ENCODE results near the gene PIAS1.

PIAS1 gene

DNA sequence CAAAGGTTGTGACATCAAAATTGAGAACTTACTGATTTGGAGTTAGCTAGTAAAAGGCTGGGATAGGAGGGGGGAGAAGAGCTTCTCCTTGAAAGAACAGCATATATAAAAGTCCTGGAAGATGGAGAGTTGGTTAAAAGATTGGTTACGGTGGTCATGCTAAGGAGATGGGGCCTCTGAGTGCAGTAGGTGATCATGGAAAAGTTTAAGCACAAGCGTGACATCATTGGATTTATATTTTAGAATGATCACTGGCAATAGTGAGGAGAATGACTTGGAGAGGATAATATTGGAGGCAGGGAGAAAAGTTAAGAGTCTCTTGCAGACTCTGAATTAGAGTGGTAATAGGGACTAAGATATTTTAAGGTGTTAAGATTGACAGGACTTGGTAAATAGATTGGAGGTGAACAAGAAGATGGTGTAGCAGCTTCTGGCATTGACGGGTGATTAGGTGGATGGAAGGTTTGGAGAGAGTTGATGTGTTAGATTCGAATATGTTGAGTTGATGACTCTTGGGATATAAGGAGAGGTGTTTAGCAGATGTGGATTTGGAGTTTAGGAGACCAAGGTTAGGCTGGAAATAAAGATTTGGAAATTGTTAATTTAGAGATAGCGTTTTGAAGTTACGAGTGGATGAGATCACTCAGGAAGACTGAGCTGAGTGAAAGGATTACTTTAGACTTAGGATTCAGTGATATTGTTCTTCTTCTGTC is 19.6 kb downstream of the PIAS1 start:
- no peak for DNase-seq

DNA sequence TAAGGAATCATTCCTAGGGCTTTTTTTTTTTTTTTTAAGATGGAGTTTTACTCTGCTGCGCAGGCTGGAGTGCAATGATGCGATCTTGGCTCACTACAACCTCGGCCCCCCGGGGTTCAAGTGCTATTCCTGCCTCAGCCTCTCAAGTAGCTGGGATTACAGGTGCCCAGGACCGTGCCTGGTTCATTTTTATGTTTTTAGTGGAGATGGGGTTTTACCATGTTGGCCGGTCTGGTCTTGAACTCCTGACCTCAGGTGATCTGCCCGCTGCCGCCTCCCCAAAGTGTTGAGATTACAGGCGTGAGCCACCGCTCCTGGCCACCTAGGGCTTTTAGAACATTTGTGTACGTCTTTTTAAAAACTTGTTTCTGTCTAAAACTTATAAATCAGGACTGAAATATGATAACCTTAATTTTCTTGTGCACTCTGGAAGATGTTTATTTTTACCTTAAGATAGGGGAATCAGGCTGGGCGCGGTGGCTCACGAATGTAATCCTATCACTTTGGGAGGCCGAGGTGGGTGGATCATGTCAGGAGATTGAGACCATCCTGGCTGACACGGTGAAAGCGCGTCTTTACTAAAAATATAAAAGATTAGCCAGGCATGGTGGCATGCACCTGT is 21.8 kb downstream of the PIAS1 start:
- no peak for DNase-seq

DNA sequence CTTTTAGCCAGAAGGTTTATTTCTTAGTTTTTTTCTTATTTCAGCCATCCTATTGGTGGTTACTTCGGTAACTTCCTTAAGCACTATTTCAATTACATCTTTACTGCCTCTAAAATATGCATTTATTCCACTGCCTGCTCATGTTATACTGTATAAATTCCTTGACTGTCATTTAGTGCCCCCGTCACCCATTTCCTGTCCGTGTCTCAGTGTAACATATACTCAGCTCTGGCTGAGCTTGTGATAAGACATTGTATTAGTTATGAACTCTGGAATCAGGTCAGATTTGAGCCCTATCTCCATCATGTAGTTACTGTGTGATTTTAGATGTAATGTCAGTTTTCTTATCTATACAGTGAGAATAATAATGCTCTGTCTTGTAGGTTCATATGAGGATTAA is 24.2 kb downstream of the PIAS1 start:
- no peak for DNase-seq

DNA sequence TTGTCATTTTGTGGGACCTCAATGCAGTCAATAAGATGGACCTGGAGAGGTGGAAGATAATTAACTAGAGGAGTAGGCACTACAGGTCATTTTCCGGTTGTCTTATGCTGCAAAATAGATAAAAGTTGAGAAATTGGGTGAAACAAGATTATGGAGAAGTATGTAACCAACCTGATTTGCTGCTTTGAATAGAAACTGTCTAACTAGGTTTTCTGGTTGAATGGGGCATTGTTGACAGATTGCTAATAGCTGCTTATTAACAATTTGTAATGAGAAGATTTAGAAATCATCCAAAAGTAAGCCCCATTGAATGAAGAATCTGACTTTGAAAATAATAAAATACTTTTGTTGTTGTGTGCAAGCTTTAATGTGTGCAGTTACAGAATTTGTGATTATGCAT is 26.2 kb downstream of the PIAS1 start:
- DNase-seq, result no peak

DNA sequence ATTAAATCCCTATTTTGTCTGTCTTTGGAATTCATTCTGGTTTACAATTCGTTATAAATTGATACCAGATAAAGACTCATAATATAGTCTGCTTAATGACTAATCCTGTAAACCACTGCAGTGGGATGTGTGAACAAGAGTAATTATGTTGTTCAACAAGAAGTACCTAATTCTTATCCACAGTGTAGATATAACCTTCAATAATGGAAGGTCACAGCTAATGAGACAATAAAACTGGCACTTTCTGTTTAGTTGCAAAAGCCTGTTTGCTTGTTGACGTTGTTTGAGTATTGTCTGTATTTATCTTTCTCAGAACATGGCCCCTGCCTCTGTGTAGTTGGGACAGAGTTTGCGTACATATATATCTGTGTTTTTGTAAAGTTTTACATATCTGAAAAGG is 26.7 kb downstream of the PIAS1 start:
- DNase-seq, result no peak

DNA sequence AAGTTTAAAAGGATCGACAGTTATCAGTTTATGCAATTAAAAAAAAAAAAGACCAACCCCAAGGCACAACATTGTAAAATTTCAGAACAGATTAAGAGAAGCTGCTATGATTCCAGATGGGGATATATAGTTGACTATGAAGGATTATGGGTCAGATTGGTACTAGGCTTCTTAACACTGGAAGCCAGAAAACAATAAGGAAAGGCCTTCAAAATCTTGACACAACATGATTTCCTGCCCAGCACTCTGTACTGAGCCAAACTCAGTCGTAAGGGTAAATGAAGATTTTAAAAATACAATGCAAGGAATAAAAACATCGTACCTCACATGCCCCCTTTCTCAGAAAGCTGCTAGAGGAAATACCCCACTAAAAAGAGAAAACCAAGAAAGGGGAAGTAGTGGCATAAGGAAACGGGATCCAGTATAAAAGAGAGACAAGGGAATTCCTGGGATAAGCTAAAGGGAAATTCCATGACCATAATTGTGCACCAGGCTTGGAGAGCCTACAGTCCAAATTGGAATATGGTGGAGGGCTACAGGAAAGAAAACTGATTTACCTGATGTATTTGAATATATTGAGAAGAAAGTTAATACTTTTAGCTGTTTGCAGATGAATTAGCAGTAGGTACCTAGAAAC is 27.9 kb downstream of the PIAS1 start:
- no peak for DNase-seq

DNA sequence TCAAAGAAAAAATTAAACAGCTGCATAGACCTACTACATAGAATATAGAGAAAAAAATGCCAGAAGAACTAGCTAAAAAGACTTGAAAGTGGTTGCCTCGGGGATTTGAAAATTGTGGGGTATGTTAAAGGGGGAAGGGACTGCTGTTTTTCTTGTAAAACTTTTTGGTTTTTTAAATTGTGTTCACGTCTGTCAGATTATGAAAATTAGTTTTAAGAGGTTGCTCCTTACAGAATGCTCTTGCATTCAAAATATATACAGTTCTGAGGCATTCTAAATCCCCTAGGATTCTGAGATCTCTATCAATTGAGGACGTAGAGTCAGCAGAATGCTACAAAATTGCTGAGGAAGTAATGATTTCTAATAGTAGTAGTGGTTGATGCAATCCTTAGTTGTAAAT is 28.6 kb downstream of the PIAS1 start:
- DNase-seq, result no peak

DNA sequence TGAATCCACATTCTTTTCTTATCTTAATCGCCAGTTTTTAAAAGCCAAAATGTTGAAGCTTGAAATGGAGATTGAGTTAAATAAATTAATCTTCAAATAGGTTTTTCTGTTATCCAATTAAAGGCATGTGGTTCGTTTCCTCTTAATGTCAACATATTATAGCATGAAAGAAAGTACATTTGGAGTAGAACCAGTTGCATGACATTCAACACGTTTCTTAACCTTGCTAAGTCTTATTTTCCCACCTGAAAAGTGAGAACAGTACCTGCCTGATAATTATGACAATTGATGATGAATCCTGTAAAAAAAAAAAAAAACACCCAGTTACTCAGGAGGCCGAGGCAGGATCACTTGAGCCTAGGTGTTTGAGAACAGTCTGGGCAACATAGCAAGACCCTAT is 29.3 kb downstream of the PIAS1 start:
- DNase-seq, result no peak

DNA sequence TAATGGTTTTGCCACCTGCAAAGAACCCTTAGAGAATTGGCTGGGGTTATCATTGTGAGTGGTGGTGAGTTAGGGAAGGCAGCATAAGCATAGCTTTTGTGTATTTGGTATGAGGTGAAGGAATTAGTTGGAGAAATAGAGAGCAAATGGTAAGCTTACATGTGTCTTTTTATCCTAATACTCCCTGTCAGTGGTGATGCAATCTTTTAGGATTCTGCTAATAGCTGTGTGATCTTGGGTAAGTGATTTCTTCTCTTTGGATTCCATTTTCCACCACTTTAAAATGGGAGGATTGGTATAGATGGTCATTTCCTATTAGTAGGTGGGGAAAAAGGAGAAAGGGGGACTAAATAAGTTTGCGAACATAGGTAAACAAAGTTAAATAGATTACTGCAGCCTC is 30.9 kb downstream of the PIAS1 start:
- DNase-seq, result no peak

DNA sequence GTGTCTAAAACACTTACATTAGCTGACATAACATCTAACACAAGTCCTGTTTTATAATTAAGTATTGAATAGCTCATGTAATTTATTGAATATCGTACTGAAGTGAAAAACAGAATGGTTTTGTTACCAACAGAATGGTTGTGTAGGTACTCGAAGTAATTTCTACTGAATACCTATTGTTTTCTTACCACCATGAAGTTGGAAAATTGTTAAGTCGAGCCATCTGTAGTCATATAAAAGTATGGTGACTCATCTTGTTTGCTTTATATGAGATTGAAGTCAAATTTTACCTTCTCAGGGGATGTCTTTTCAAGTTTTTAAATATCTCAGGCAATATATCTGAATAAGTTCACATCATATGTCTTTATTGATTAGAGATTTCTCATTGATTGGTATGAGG is 37.6 kb downstream of the PIAS1 start:
- no peak for DNase-seq

DNA sequence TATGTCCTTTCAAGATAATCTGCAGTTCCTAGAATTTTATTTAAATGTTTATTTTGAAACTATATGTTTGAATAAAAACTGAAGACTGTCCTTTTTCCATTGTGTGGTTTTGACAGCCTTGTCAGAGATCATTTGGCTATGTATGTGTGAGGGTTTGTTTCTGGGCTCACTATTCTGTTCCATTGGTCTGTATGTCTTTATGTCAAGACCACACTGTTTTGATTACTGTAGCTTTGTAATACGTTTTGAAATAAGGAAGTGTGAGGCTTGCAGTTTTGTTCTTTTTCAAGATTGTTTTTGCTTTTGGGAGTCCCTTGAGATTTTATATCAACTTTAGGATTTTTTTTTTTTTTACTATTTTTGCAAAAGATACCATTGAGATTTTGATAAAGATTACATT is 42.0 kb downstream of the PIAS1 start:
- DNase-seq, result no peak

DNA sequence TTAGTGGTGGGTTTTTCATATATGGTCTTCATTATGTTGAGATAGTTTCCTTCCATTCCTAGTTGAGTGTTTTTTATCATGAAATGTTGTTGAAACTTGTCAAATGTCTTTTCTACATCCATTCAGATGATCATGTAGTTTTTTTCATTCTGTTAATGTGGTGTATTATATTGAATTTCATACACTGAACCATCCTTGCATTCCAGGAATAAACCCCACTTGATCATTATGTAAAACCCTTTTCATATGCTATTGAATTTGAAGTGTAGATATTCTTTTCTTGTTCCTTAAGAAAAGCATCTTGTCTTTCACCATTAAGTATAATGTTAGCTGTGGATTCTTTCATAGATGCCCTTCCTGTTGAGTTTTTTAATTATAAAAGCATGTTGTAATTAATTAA is 42.9 kb downstream of the PIAS1 start:
- no peak for DNase-seq

DNA sequence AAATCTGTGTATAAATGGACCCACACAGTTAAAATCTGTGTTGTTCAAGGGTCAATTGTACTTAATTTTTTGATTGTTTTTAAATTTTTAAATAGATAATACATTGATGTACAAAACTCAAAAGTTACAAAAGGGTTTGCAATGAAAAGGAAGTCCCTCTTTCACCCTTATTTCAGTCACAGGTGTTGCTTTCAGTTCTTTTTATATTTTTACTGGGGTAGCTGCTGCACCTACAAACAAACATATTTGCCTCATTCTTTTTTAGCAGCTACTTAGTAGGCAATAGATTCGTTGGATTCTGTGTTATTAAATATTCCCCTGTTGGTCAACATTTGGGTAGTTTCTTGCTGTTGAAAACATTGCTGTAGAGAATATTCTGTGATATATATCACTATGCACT is 44.4 kb downstream of the PIAS1 start:
- no peak for DNase-seq

DNA sequence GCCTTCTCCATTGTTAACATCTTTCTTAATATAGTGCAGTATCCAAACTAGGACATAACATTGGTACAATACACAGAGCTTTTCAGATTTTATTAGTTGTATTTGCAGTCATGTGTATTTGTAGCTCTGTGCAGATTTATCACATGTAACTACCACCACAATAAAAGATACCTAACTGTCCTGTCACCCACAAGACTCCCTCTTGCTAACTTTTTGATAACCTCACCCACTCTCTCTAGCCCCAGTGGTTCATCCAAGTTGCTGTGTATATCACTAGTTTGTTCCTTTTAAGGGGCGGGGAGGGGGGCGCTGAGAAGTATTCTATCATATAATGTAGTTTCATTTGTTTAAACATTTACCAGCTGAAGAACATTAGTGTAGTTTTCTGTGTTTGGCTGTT is 46.1 kb downstream of the PIAS1 start:
- no peak for DNase-seq

DNA sequence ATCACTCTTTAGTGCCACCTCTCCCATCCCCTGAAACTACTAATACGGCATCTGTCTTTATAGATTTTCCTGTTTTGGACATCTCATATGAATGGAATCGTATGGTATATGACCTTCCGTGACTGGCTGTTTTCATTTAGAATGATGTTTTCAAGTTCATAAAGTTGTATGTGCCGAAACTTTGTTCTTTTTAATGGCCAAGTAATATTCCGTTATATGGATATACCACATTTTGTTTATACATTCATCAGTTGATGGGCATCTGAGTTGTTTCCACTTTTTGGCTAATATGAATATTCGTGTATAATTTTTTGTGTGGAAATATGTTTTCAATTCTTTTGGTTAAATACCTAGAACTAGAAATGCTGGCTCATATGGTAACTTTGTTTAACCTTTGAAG is 49.5 kb downstream of the PIAS1 start:
- no peak for DNase-seq

DNA sequence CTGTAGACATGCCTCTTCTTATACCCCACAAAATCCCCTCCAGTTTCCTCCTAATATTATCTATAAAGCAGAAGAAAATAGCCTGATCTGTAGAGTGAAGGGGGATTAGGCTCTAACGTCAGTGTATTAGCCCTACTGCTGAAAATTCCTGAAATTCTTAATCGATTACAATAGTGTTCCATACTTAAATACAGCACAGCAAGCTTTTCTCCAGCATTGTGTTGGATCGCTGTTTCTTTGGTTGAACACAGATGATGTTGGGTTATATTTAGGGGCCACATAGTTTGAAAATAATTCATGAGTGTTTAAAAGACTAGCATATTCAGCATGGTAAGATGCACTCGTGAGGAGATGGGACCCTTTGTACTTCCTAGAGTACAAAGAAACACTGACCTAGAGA is 52.5 kb downstream of the PIAS1 start:
- no peak for DNase-seq

DNA sequence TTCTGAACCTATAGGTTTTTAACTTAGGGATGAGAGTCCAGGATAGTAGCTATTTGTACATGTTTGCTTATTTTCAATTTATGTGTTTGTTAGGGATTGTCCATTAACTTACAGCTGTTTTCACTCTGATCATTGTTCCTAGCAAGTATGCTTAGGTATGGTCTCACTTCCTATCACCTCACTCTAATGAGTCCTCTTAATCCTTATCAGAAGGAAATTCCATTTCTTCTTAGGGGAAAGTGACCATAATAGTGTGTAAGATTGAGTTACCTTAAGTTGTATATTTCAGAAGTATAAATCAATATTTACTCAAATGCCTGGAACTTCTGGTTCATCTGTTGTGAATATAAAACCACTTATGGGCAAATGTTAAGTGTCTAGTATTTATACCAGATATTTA is 53.0 kb downstream of the PIAS1 start:
- no peak for DNase-seq

DNA sequence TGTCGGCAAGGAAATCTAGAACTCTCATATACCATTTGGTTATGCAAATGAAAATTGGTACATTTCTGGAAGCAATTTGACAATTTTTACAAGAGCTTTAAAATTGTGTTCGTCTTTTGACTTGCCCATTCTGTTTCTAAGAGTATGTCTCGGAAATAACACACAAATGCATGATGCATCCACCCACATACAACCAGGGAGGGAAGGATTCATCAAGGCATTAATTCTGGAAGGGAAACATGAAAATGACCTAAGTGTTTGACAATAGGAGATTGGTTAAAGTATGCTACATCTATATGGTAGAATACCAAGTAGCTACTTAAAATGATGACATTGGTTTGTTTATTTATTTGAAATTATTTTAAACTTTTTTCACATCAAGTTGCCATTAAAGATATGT is 58.6 kb downstream of the PIAS1 start:
- DNase-seq, result no peak

DNA sequence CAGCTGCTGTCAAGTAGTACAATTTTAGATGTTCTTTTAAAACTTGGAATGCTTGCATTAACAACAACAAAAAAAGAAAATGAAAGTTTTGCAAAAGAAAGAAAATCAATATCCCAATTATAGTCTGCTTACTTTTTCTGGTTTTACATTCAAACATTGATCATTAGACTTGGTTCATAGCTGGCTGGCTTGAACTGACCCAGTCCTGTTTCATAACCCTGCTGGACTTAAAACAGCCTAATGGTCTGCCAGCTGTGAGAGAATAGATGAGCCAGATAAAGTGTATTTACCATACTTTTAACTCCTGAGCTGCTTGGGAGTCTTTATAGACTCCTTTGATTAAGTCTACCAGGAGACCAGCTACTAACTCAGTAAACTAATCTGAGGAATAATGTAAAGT is 59.2 kb downstream of the PIAS1 start:
- DNase-seq, result no peak

DNA sequence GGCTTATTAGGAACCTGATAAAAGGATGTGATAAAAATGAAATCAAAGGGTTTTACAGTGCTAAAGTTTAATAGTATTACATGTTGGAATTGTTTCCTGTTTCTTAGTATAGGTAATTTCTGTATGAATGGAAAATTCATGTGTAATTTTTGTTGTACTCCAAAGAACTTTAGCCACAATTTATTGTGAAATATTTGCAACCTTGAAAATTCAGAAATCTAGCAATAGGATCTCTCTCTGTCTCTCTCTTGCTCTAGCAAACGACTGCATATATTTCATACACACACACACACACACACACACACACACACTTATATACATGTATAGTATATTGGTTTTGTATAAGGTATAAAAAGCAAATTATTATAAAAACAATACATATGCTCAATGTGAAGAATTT is 59.6 kb downstream of the PIAS1 start:
- no peak for DNase-seq

DNA sequence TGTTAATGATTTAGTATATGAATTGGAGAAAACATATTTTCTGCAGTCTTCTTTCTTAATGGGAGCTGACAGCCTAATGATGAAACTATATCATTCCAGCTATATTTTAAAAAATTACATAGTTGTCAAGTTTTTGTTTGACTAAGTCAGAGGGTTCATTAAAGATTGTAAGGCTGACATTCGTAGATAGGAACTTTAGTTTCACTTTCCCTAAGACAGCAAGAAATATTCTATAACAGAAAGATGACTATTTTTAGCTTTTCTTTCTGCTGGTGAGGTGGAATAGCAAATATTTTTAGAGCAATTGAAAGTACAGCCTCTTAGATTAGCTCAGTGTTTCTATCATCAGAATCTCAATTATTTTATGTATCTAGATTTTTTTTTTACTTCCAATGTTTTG is 60.2 kb downstream of the PIAS1 start:
- DNase-seq, result no peak

DNA sequence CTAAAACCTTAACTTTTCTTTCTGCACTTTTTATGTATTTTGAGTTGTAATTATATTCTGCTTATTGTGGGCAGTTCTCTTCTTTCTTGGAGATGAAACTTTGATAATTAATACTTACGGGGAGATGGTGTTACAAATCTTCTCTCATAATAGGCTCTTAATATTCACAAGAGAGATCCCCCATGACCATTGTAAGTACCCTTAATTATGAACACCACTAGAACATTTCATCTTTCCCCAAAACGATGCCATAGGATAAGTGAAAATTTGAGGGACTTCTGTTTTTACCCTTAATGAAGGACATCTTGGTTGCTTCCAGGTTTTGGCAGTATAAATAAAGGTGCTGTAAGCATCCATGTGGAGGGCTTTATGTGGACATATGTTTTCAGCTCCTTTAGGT is 60.7 kb downstream of the PIAS1 start:
- no peak for DNase-seq

DNA sequence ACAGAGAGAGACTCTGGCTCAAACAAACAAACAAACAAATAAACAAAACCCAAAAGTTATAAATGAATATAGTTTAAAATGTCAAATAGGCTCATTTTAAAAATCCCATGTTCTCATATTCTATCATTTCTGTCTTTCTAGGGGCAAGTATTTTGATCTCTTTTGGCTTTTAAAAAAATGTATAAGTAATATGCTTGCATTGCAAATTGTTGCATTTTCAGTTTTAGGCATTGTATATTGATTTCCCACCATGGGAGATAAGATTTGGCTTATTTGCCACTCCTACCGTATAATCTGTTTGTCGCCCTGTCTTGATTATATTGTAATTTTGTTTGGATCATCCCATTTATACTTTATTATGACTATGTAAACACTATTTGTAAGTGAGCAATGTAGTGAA is 70.6 kb downstream of the PIAS1 start:
- no peak for DNase-seq

DNA sequence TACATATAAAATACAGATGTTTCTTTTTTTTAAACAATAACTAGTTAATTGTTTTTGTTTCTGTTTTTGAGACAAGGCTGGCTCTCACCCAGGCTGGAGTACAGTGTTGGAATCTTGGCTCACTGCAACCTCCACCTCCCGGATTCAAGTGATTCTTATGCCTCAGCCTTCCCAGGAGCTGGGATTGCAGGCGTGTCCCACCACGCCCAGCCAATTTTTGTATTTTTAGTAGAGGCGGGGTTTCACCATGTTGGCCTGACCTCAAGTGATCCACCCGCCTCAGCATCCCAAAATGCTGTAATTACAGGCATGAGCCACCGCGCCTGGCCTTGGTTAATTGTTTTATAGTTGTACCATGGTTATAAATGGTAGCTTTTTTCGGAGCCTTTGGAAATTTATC is 72.3 kb downstream of the PIAS1 start:
- no peak for DNase-seq

DNA sequence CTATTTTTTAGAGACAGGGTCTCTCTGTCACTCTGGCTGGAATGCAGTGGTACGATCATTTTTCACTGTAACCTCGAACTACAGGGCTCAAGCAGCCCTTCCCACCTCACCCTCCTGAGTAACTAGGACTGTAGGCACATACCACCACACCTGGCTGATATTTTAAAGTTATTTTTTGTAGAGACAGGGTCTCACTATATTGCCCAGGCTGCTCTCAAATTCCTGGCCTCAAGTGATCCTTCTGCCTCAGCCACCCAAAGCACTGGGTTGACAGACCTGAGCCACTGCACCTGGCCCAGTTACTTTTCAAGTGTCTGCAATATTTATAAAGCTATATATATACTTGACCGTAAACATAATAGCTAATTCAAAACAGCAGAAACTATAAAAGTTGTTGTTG is 75.0 kb downstream of the PIAS1 start:
- no peak for DNase-seq

Measured in activated effector memory CD4-positive, alpha-beta T cell treated with Interleukin-2 at 50 U/mL for 16 hours (primary cell).